ENCODE data around the gene UTS2.

GRCh38 chr1:7827126-7827955, 25.5 kb downstream of the UTS2 start:
- TF ChIP-seq POLR2A (IDR thresholded peaks at IDR 0.05; ENCODE audit: low read depth): no peak
- TF ChIP-seq, protein P1, sequence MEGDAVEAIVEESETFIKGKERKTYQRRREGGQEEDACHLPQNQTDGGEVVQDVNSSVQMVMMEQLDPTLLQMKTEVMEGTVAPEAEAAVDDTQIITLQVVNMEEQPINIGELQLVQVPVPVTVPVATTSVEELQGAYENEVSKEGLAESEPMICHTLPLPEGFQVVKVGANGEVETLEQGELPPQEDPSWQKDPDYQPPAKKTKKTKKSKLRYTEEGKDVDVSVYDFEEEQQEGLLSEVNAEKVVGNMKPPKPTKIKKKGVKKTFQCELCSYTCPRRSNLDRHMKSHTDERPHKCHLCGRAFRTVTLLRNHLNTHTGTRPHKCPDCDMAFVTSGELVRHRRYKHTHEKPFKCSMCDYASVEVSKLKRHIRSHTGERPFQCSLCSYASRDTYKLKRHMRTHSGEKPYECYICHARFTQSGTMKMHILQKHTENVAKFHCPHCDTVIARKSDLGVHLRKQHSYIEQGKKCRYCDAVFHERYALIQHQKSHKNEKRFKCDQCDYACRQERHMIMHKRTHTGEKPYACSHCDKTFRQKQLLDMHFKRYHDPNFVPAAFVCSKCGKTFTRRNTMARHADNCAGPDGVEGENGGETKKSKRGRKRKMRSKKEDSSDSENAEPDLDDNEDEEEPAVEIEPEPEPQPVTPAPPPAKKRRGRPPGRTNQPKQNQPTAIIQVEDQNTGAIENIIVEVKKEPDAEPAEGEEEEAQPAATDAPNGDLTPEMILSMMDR (IDR thresholded peaks at IDR 0.05): no peak
- no peak for TF ChIP-seq POLR2AphosphoS5 (IDR thresholded peaks at IDR 0.05)
- TF ChIP-seq EP300 (IDR thresholded peaks at IDR 0.05): no peak

Measured in esophagus muscularis mucosa (tissue), 4 donors.